LHCN-M2 (cell line): Measurements from ENCODE around the gene SORCS1. TPM values are rescaled to one million over a fixed set of nuclear protein-coding genes. Genes with fewer than 3 reads are reported as not detected.

Experiments used
- DNase-seq: peaks from one replicate; pipeline ENCODE4 v3.0.0-alpha.2; 2012; ENCODE audit warnings: low read depth
- total RNA-seq: library from RNA; depleted of rRNA; stranded (reverse); fragments of >200 nt; gene quantifications from 2 replicates; pipeline ENCODE4 v1.2.3, GENCODE V29; 2014

SORCS1 gene
- total RNA-seq, 1 experiment from 2014 or later = not detected

- DNase-seq = no peak
Observed at GRCh38 chr10:106609470-106610266, 554.8 kb downstream of the SORCS1 start.

- DNase-seq = no peak
Observed at GRCh38 chr10:106608066-106608465, 556.4 kb downstream of the SORCS1 start.

DNA sequence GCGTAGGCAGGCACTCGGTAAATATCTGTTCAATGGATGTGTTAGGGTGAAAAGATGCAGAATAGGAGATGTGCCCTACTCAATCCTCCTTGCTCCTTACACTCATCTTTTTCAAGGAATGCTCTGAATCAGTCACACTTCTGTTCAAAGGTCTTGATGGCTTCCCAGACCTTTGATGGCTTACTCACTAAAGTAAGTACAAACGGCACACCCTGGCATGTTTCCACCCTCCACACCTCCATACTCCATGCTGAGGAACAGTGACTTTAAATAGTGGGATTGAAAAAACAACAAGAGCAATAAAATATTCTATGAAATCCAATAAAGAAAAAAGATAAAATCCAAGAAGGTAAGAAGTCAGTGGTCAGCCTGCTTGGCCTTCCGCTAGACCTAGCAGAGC is 569.2 kb downstream of the SORCS1 start:
- DNase-seq = no peak

DNA sequence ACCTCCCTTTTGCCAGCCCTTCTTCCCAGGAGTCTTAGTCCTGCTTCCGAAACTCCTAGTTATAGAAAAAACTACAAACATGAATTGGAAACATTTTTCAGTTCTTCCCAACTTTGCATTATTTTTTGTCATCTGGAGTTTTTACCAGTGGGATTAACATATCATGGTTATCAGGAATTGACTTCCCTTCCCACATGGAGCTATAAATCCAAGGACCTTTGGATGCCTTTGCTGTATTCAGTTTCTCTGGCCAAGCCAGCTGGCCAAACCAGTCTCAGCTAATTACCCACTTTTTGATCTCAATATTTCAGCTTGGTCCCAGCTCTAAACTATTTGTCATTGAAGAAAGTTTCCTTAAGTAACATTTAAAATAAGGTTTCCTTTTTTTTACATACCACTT is 570.6 kb downstream of the SORCS1 start:
- DNase-seq = no peak

DNA sequence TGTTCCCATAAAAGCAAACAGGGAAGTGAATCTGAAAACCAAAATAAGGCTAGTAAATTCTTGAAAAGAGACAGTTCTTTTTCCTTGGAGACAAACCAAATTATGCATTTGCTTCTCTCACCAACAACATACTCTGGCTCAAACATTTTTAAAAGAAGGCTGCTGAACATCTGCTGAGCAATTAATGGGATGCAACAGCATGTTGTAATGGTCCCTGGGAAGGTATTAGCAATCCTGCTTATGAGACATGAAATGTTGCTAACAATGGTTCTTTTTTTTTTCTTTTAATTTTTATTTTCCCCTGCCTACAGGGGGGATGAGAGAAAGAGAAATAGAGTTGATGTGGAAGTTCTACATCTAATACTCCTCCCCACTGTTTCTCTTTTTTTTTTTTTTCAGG is 572.1 kb downstream of the SORCS1 start:
- DNase-seq = no peak

DNA sequence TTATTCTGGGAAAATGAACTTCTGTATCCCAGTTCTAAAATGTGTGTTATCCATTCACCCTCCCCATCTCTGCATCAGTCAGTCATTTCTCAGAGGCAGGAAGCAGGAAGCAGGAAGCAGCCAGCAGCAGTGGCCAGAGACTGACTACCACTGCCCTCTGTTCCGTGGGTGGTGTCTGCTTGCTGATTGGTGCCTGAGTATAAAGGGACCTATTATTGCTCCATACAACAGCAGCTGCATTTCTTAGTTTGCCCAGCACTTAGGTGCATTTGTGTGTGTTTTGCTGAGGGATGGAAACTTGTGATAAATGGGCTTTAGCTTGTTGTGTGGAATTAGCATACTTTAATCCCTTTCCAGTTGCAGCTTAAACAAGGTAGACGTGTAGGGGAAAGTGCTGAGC is 582.2 kb downstream of the SORCS1 start:
- no peak for DNase-seq

GRCh38 chr10:106577756-106578155 is 586.8 kb downstream of the SORCS1 start:
- no peak for DNase-seq

DNA sequence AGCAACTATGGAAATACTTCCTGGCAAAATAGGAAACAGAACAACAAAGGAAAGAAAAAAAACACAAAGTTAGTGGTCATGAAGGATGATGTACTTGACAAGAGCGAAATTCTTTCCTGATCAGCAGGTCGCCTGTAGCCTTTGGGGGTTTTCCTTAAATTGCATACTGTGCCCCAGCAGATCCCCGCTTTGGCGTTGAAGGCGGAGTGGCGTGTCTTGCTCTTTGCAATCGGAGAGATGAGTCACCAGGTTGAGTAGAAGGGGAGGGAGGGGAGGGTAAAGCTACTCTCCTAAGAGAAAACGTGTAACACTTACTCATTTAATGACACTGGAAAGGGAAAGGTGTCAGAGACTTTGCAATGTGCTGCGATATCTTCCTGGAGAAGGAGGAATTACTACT is 587.2 kb downstream of the SORCS1 start:
- DNase-seq = no peak

- no peak for DNase-seq
Observed at GRCh38 chr10:106576534-106576933, 588.0 kb downstream of the SORCS1 start.

DNA sequence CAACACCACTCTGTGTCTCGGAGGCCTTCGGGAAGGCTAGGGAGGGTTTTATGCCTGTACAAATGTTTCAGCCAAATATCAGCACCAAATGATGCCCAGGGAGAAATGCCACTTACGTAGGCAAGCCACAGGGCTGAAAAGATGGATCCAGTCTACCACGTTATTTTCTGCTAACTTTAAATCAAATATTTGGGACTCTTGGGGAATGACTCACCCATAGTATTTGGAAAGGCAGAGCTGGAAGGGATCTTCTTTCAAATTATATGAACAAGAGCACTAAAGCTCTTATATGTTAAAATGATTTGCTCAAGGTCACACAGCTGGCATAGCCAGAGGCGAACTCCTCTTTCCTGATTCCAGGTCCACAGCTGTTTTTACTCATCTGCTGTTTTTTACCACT is 591.4 kb downstream of the SORCS1 start:
- DNase-seq = no peak

GRCh38 chr10:106571192-106571946 is 593.1 kb downstream of the SORCS1 start:
- DNase-seq = no peak

GRCh38 chr10:106570268-106570667 is 594.2 kb downstream of the SORCS1 start:
- DNase-seq = no peak

GRCh38 chr10:106567629-106568028 is 596.9 kb downstream of the SORCS1 start:
- no peak for DNase-seq

DNA sequence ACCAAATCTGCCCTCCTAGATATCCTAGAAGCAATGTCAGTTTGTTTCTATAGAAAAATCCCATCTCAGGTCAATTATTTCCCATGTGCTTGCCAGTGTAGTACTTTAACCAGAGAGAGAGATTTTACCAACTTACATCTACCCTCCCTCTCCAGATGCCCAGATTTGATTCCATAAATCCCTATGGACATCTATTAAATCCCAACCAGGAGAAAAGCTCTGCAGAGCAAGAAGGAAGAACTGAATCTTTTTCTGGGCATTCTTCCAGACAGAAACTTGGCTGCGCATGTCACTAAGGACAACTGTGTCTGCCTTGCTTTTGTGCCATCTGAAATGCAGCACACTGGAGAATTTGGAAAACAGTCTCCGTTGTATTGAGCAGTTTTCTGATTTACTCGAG is 597.6 kb downstream of the SORCS1 start:
- no peak for DNase-seq

DNA sequence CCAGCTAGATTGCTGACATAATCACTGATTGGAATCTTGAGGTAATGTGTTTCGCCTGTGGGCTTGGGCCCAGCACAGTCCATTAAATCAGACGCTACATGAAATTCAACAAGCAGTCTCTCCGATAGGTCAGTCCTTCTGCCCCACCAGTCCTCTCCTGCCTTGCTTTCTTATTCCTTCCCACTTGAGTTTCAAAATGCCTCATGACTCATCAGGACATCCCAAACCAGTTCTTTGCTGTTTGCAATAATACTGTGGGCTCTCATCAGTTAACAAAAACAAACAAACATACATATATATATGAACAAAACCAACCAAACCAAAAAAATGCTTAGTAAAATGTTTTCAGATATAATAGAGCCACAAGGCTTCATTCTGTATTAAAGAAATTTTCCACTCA is 599.0 kb downstream of the SORCS1 start:
- DNase-seq = no peak

DNA sequence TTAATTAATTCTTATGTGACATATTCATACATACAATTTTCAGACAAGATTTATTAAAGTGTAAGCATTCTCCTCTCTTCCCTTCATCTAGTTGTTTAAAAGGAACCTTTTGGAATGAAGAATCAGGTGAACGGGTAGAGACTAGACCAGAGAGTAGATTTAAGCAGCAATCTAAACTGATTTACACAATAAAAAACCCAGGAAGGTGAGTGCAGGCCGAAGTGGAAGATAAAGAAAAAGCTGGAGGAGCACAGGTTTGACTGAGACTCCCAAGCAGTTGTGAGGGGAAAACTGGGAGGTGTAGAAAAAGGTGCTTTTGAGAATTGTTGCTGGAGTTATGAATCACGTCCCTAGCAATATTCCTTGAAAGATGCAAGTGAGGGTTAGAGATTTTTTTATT is 601.1 kb downstream of the SORCS1 start:
- no peak for DNase-seq

DNA sequence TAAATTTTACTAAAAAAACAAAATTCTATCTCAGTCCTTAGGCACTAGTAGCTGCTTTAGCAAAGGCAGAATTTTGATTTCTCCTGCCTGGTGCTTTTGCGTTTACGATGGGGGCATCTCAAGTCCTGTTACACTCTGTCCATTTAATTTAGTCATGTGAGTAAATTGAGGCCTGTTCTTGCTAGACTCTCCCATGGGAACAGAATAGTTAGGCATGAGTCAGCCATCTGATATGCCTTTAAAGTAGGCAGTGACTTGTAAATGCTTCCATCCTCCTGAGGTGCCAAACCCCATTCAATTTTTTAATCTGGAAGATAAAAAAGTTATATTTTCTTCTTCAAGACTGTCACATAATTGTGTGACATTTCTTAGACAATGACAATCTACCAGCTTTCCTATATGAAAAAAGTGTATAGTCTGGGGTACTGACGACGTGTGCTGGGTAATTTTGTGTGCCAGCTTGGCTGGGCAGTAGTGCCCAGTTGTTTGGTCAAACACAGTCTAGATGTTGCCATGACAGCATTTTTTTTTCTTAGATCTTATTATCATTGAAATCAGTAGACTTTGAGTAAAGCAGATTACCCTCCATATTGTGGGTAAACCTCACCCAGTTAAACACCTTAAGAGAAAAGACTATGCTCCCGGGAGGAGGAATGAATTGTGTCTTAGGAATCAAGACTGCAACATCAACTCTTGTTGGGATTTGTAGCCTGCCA is 603.4 kb downstream of the SORCS1 start:
- DNase-seq = no peak

DNA sequence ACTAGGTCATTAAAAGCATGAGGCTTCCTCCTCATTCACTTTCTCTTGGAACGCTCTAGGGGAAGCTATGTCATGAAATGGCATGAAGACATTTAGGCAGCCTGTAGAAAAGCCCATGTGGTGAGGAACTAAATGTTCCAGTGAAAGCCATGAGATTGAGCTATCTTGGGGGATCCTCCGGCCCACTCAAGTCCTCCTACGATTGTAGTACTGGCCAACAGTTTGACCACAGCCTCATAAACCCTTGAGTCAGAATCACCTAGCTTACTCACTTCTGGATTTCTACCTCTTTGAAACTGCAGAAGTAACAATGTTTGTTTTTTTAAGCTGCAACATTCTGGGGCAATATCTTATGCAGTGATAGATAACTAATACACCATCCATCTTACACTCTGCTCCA is 605.1 kb downstream of the SORCS1 start:
- no peak for DNase-seq

GRCh38 chr10:106557951-106558733 is 606.4 kb downstream of the SORCS1 start:
- no peak for DNase-seq

DNA sequence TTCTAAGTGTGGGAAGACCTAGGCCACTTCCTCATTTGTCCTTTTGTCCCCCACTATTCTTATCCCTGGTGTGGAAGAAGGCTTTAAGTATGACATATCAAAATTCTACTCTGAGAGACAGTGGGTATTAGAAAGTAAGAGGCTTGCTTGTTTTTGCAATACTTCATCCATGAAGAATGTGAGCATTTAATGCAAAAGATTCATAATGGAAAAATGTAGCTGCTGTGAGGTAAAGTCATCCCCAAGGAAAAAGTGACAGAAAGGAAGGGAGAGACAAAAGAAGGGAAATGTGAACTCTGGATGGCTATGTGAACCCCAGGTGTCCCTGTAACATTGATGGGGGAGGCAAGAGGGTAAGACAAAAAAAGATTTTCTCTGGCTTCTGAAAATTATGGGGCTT is 607.5 kb downstream of the SORCS1 start:
- DNase-seq = no peak

GRCh38 chr10:106555599-106555998 is 608.9 kb downstream of the SORCS1 start:
- no peak for DNase-seq
